Naive thymus-derived CD4-positive, alpha-beta T cell (primary cell): ENCODE measurements around the gene PTPRN2. TPM values are rescaled to one million over a fixed set of nuclear protein-coding genes. Genes with fewer than 3 reads are reported as not detected.

Experiments
- ATAC-seq: fragments of 150-1000 bp; cut with Tn5 transposase; 2 replicates; pipeline ENCODE4 v1.10.0; 2021; ENCODE audit warnings: mild to moderate bottlenecking, moderate library complexity
- CTCF ChIA-PET: fragments of 350-600 bp; sonication (Branson Sonifier 250); formaldehyde crosslinking; loops from one replicate; lab custom pipeline; 2021; ENCODE audit warnings: antibody characterized with exemption; lab: Charles Lee
- POLR2A ChIA-PET: fragments of 350-600 bp; sonication (Branson Sonifier 250); formaldehyde crosslinking; loops from one replicate; lab custom pipeline; 2021; ENCODE audit warnings: antibody characterized with exemption, inconsistent platforms; lab: Charles Lee
- DNase-seq, 9 donors: peaks; one replicate each; pipeline versions ENCODE4 v3.0.0 to v3.0.0-alpha.2; 2020 to 2022; ENCODE audit warnings: mixed read lengths in 1 of 9
- H3K27ac ChIP-seq: one replicate; pipeline ENCODE4 v1.7.0; 2013; ENCODE audit warnings: mild to moderate bottlenecking, low read depth, low read length, moderate library complexity
- H3K27me3 ChIP-seq, 2 donors: one replicate each; pipeline ENCODE4 v1.7.0; 2013; ENCODE audit warnings: low read length in 2 of 2, mild to moderate bottlenecking in 2 of 2, moderate library complexity in 2 of 2; ENCODE audit not compliant: control insufficient read depth in 2 of 2, insufficient read depth in 2 of 2
- H3K36me3 ChIP-seq, 3 experiments: 1 replicate in 2 of 3; 2 replicates in 1 of 3; pipeline ENCODE4 v1.7.0; 2013; ENCODE audit warnings: low read length in 3 of 3, mild to moderate bottlenecking in 3 of 3, moderate library complexity in 1 of 3; ENCODE audit not compliant: insufficient read depth in 3 of 3, control insufficient read depth in 2 of 3
- H3K4me1 ChIP-seq, 2 donors: one replicate each; pipeline ENCODE4 v1.7.0; 2013; ENCODE audit warnings: low read length in 2 of 2, mild to moderate bottlenecking in 2 of 2, moderate library complexity in 1 of 2; ENCODE audit not compliant: control insufficient read depth in 2 of 2, insufficient read depth in 2 of 2
- H3K4me3 ChIP-seq: 2 replicates; pipeline ENCODE4 v1.7.0; 2013; ENCODE audit warnings: mild to moderate bottlenecking, low read length
- H3K9me3 ChIP-seq, 3 experiments: 1 replicate in 2 of 3; 2 replicates in 1 of 3; pipeline ENCODE4 v1.7.0; 2013; ENCODE audit warnings: low read length in 3 of 3; ENCODE audit not compliant: control insufficient read depth in 2 of 3
- H3K27ac Mint-ChIP-seq, 9 donors: one replicate each; pipeline ENCODE4 v1.8.0; 2020 to 2022; ENCODE audit warnings: mixed read lengths in 9 of 9, mild to moderate bottlenecking in 8 of 9, moderate library complexity in 5 of 9, inconsistent platforms in 2 of 9
- H3K27me3 Mint-ChIP-seq, 5 donors: one replicate each; pipeline ENCODE4 v1.8.0; 2021 to 2022; ENCODE audit warnings: mixed read lengths in 5 of 5, mild to moderate bottlenecking in 1 of 5
- H3K36me3 Mint-ChIP-seq, 5 donors: one replicate each; pipeline ENCODE4 v1.8.0; 2020 to 2022; ENCODE audit warnings: mixed read lengths in 5 of 5, mild to moderate bottlenecking in 3 of 5, inconsistent platforms in 1 of 5
- H3K4me1 Mint-ChIP-seq, 7 donors: one replicate each; pipeline ENCODE4 v1.8.0; 2020 to 2022; ENCODE audit warnings: mixed read lengths in 7 of 7, mild to moderate bottlenecking in 3 of 7, inconsistent platforms in 1 of 7
- H3K4me3 Mint-ChIP-seq, 10 donors: one replicate each; pipeline ENCODE4 v1.8.0; 2020 to 2022; ENCODE audit warnings: mild to moderate bottlenecking in 10 of 10, mixed read lengths in 10 of 10, moderate library complexity in 6 of 10, inconsistent platforms in 2 of 10
- H3K9me3 Mint-ChIP-seq, 11 donors: one replicate each; pipeline ENCODE4 v1.8.0; 2020 to 2022; ENCODE audit warnings: mixed read lengths in 11 of 11, mild to moderate bottlenecking in 4 of 11, inconsistent platforms in 1 of 11, moderate library complexity in 1 of 11
- intact Hi-C, 2 donors: fragments of 100-400 bp; cut with micrococcal nuclease; formaldehyde crosslinking; loops; one replicate each; pipeline ENCODE4 v1.15.1; 2023
- polyA plus RNA-seq, 2 donors: library from polyadenylated mRNA; unstranded; fragments of 300-500 nt; fragmentation: Illumina TruSeq; gene quantifications; one replicate each; pipeline ENCODE4 v1.2.3, GENCODE V29; 2021
- total RNA-seq, 6 experiments: library from RNA in 5 of 6; stranded (reverse) in 5 of 6; gene quantifications; 1 replicate in 5 of 6; 2 replicates in 1 of 6; pipeline ENCODE4 v1.2.3 and lab custom pipeline; 2021 to 2026

Gene PTPRN2
- total and polyA plus RNA-seq, 7 experiments from 2014 or later, result 0.58 to 2.3 (median 1.4) TPM

GRCh38 chr7:158563911-158564662 lies 23.5 kb downstream of the PTPRN2 start:
- Histone ChIP-seq H3K27me3 (no peaks in the 10 kb centered on the region), H3K9me3 (no peaks in the 10 kb centered on the region), H3K4me3 (no peak overlapping the region), H3K4me1 (no peaks in the 10 kb centered on the region), H3K36me3 (no peaks in the 10 kb centered on the region), H3K27ac (no peak overlapping the region)
- Mint-ChIP-seq H3K4me3 (no peak overlapping the region), H3K9me3 (peaks cover 0 to 1% (median 0%) of the 10 kb centered on the region in 11 donors), H3K36me3 (no peaks in the 10 kb centered on the region), H3K4me1 (no peaks in the 10 kb centered on the region), H3K27me3 (peaks cover 6 to 47% (median 24%) of the 10 kb centered on the region in 5 donors), H3K27ac (no peak overlapping the region)
- ATAC-seq (no peak), DNase-seq (no peak)
- ChIA-PET POLR2A (no interaction called here), CTCF (no interaction called here)
- intact Hi-C loops, result no loop called here

GRCh38 chr7:158563051-158563450 lies 24.6 kb downstream of the PTPRN2 start:
- Histone ChIP-seq H3K9me3 (no peaks in the 10 kb centered on the region), H3K27ac (no peak overlapping the region), H3K27me3 (no peaks in the 10 kb centered on the region), H3K4me1 (no peaks in the 10 kb centered on the region), H3K4me3 (no peak overlapping the region), H3K36me3 (no peaks in the 10 kb centered on the region)
- H3K27ac Mint-ChIP-seq, result no peak overlapping the region
- intact Hi-C loops, result no loop called here
- ChIA-PET POLR2A (no interaction called here), CTCF (no interaction called here)
- H3K9me3 Mint-ChIP-seq, result peaks cover 0 to 1% (median 0%) of the 10 kb centered on the region in 11 donors
- ATAC-seq (no peak), DNase-seq (no peak)
- no peaks in the 10 kb centered on the region for H3K4me1 Mint-ChIP-seq
- no peak overlapping the region for H3K4me3 Mint-ChIP-seq
- no peaks in the 10 kb centered on the region for H3K36me3 Mint-ChIP-seq
- peaks cover 2 to 40% (median 16%) of the 10 kb centered on the region in 5 donors for H3K27me3 Mint-ChIP-seq

DNA sequence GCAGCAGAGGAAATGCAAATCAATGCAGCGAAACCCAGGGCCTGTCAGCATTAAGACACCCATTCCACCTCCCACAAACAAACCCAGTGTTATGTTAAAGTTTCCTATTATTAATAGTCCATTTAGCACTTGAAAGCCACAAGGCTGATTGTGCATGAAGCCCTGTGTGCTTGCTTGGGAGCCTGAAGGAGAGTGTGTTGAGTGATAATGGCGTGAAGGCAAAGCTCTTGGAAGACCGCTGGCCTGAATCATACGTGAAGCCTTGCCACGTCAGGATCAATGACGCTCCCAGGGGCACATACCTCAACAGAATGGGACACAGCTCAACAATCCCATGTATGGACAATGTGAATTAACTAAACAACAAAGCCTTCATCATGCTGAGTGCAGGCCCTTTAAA lies 25.1 kb downstream of the PTPRN2 start:
- Histone ChIP-seq H3K9me3 (no peaks in the 10 kb centered on the region), H3K27ac (no peak overlapping the region), H3K27me3 (no peaks in the 10 kb centered on the region), H3K4me3 (no peak overlapping the region), H3K4me1 (no peaks in the 10 kb centered on the region), H3K36me3 (no peaks in the 10 kb centered on the region)
- Mint-ChIP-seq H3K4me1 (no peaks in the 10 kb centered on the region), H3K9me3 (peaks cover 0 to 1% (median 0%) of the 10 kb centered on the region in 11 donors), H3K27ac (no peak overlapping the region), H3K4me3 (no peak overlapping the region), H3K27me3 (peaks cover 2 to 39% (median 11%) of the 10 kb centered on the region in 5 donors), H3K36me3 (no peaks in the 10 kb centered on the region)
- intact Hi-C loops, result no loop called here
- no peak for DNase-seq
- ChIA-PET CTCF (no interaction called here), POLR2A (no interaction called here)
- ATAC-seq, result no peak

GRCh38 chr7:158561659-158562058 lies 26.0 kb downstream of the PTPRN2 start:
- no peak for ATAC-seq
- no peak overlapping the region for H3K4me3 Mint-ChIP-seq
- H3K4me3 ChIP-seq, result no peak overlapping the region
- no peaks in the 10 kb centered on the region for H3K4me1 ChIP-seq
- H3K27me3 ChIP-seq, result no peaks in the 10 kb centered on the region
- H3K9me3 Mint-ChIP-seq, result peaks cover 0 to 1% (median 0%) of the 10 kb centered on the region in 11 donors
- CTCF ChIA-PET, result no interaction called here
- H3K9me3 ChIP-seq, result no peaks in the 10 kb centered on the region
- H3K27me3 Mint-ChIP-seq, result peaks cover 0 to 33% (median 5%) of the 10 kb centered on the region in 5 donors
- H3K27ac Mint-ChIP-seq, result no peak overlapping the region
- H3K27ac ChIP-seq, result no peak overlapping the region
- no peak for DNase-seq
- H3K4me1 Mint-ChIP-seq, result no peaks in the 10 kb centered on the region
- no peaks in the 10 kb centered on the region for H3K36me3 Mint-ChIP-seq
- intact Hi-C loops, result no loop called here
- H3K36me3 ChIP-seq, result no peaks in the 10 kb centered on the region
- POLR2A ChIA-PET, result no interaction called here

DNA sequence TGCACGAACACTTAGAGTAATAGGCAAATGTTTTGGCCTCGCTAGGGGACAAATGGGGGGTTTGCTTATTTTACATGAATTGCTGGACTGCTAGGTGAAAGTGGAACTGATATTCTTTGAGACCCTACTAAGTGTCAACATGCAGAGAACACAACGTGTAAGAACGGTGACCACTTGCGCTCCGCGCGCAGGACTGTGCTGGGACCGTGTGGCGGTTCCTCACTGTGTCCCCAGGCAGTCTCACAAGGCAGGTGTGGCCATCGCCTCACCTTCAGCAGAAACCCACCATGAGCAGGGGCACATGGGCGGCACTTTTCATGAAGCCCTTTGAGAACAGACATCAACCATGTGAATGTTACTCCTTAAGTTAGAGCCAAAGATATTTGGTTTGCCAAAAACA lies 27.2 kb downstream of the PTPRN2 start:
- no peak overlapping the region for H3K27ac ChIP-seq
- ATAC-seq (no peak), DNase-seq (no peak)
- H3K27me3 ChIP-seq, result no peaks in the 10 kb centered on the region
- peaks cover 0 to 35% (median 10%) of the 10 kb centered on the region in 5 donors for H3K27me3 Mint-ChIP-seq
- peaks cover 0 to 5% (median 0%) of the 10 kb centered on the region in 11 donors for H3K9me3 Mint-ChIP-seq
- no peaks in the 10 kb centered on the region for H3K4me1 ChIP-seq
- ChIA-PET CTCF (no interaction called here), POLR2A (no interaction called here)
- H3K36me3 Mint-ChIP-seq, result peaks cover 0 to 4% (median 1%) of the 10 kb centered on the region in 5 donors
- H3K27ac Mint-ChIP-seq, result no peak overlapping the region
- intact Hi-C loops, result no loop called here
- H3K4me3 Mint-ChIP-seq, result no peak overlapping the region
- no peaks in the 10 kb centered on the region for H3K4me1 Mint-ChIP-seq
- H3K9me3 ChIP-seq, result no peaks in the 10 kb centered on the region
- H3K36me3 ChIP-seq, result no peaks in the 10 kb centered on the region
- no peak overlapping the region for H3K4me3 ChIP-seq

- Histone ChIP-seq H3K4me1 (no peaks in the 10 kb centered on the region), H3K36me3 (no peaks in the 10 kb centered on the region), H3K4me3 (no peak overlapping the region), H3K27ac (no peak overlapping the region), H3K9me3 (no peaks in the 10 kb centered on the region), H3K27me3 (no peaks in the 10 kb centered on the region)
- Mint-ChIP-seq H3K4me1 (no peaks in the 10 kb centered on the region), H3K27ac (no peak overlapping the region), H3K9me3 (peaks cover 0 to 5% (median 0%) of the 10 kb centered on the region in 11 donors), H3K27me3 (peaks cover 0 to 35% (median 5%) of the 10 kb centered on the region in 5 donors), H3K4me3 (no peak overlapping the region), H3K36me3 (peaks cover 0 to 4% (median 1%) of the 10 kb centered on the region in 5 donors)
- ChIA-PET CTCF (no interaction called here), POLR2A (no interaction called here)
- intact Hi-C loops, result no loop called here
- ATAC-seq, result no peak
- DNase-seq, result no peak
Measured at GRCh38 chr7:158559356-158559755, 28.3 kb downstream of the PTPRN2 start.

- ChIA-PET POLR2A (no interaction called here), CTCF (no interaction called here)
- no peak overlapping the region for H3K4me3 ChIP-seq
- ATAC-seq (no peak), DNase-seq (no peak)
- H3K4me1 ChIP-seq, result no peaks in the 10 kb centered on the region
- H3K27ac ChIP-seq, result no peak overlapping the region
- H3K9me3 Mint-ChIP-seq, result peaks cover 0 to 5% (median 0%) of the 10 kb centered on the region in 11 donors
- no peak overlapping the region for H3K27ac Mint-ChIP-seq
- no peaks in the 10 kb centered on the region for H3K36me3 ChIP-seq
- H3K36me3 Mint-ChIP-seq, result peaks cover 0 to 4% (median 1%) of the 10 kb centered on the region in 5 donors
- peaks cover 0 to 37% (median 5%) of the 10 kb centered on the region in 5 donors for H3K27me3 Mint-ChIP-seq
- H3K4me3 Mint-ChIP-seq, result no peak overlapping the region
- H3K9me3 ChIP-seq, result no peaks in the 10 kb centered on the region
- H3K27me3 ChIP-seq, result no peaks in the 10 kb centered on the region
- no peaks in the 10 kb centered on the region for H3K4me1 Mint-ChIP-seq
- intact Hi-C loops, result no loop called here
Measured at GRCh38 chr7:158558816-158559215, 28.8 kb downstream of the PTPRN2 start.
